HepG2 (cell line): ENCODE data around the gene FALEC. TPM values are rescaled to one million over a fixed set of nuclear protein-coding genes. Genes with fewer than 3 reads are reported as not detected.

ENCODE experiments used
- ATAC-seq: fragments of 200-7000 bp; cut with Tn5 transposase; 3 replicates; pipeline ENCODE4 v1.9.1; 2020; ENCODE audit warnings: mild to moderate bottlenecking, moderate library complexity
- BruUV-seq: library from RNA; stranded (reverse); fragments of 400-500 nt; replicated peaks from 2 replicates; lab custom pipeline; 2021; lab: Mats Ljungman, UMichigan
- CTCF ChIA-PET: fragments of 300-600 bp; formaldehyde crosslinking; extraction: SDS; loops from one replicate; lab custom pipeline; 2021; ENCODE audit warnings: low total read pairs, inconsistent platforms, low intra/inter-chr PET ratio; lab: Yijun Ruan, JAX
- POLR2A ChIA-PET: fragments of 350-600 bp; sonication (Branson Sonifier 250); formaldehyde crosslinking; loops from one replicate; lab custom pipeline; 2020; ENCODE audit warnings: antibody characterized with exemption, inconsistent platforms; lab: Yijun Ruan, JAX
- DNase-seq: peaks from one replicate; pipeline ENCODE4 v3.0.0-alpha.2; 2015; ENCODE audit warnings: low spot score
- FAIRE-seq: peaks from 3 replicates; lab custom pipeline; 2011; peaks lifted over from hg19 to GRCh38; lab: Jason Lieb, UNC
- H2AFZ ChIP-seq: one replicate; pipeline ENCODE4 v1.6.1; 2011; ENCODE audit warnings: low read length, inconsistent platforms
- H3K27ac ChIP-seq: fragments of 300-600 bp; 3 replicates; pipeline ENCODE4 v1.8.0; 2011; ENCODE audit warnings: mixed run types, mild to moderate bottlenecking, mixed read lengths, low read length, inconsistent platforms; ENCODE audit not compliant: insufficient read depth; ENCODE audit errors: extremely low read length
- H3K27me3 ChIP-seq, 2 experiments: fragments of 200-600 bp in 1 of 2; 2 replicates in 1 of 2; 3 replicates in 1 of 2; pipeline versions ENCODE4 v1.6.0 to v1.8.0; 2011; ENCODE audit warnings: low read length in 2 of 2, mild to moderate bottlenecking in 2 of 2, moderate library complexity in 2 of 2, inconsistent platforms in 1 of 2; ENCODE audit not compliant: insufficient read depth in 2 of 2, control insufficient read depth in 1 of 2
- H3K36me3 ChIP-seq, 2 experiments: fragments of 200-600 bp in 1 of 2; replicated peaks in 1 of 2; 2 replicates in 1 of 2; 3 replicates in 1 of 2; pipeline versions ENCODE4 v1.5.1 to v1.8.0; 2011; ENCODE audit warnings: low read length in 2 of 2, inconsistent platforms in 1 of 2; ENCODE audit not compliant: insufficient read depth in 2 of 2, control insufficient read depth in 1 of 2
- H3K4me1 ChIP-seq: 2 replicates; pipeline ENCODE4 v1.5.1; 2012; ENCODE audit warnings: low read length, inconsistent platforms; ENCODE audit not compliant: insufficient read depth
- H3K4me2 ChIP-seq: 2 replicates; pipeline ENCODE4 v1.6.0; 2011; ENCODE audit warnings: low read depth, low read length, inconsistent platforms
- H3K4me3 ChIP-seq, 3 experiments: fragments of 200-600 bp in 1 of 3; sonication (generic), shearing (Covaris generic) in 1 of 3; replicated peaks in 1 of 3; 2 replicates each; pipeline ENCODE4 v1.5.1; 2011 to 2016; ENCODE audit warnings: low read length in 3 of 3, inconsistent platforms in 2 of 3, low read depth in 2 of 3, mild to moderate bottlenecking in 2 of 3, control low read depth in 1 of 3, mixed read lengths in 1 of 3; ENCODE audit not compliant: insufficient read depth in 1 of 3
- H3K79me2 ChIP-seq: one replicate; pipeline ENCODE4 v1.6.1; 2011; ENCODE audit warnings: low read length, inconsistent platforms; ENCODE audit not compliant: insufficient read depth
- H3K9ac ChIP-seq: 2 replicates; pipeline ENCODE4 v1.6.0; 2011; ENCODE audit warnings: mild to moderate bottlenecking, low read depth, low read length, inconsistent platforms; ENCODE audit not compliant: insufficient read depth
- H3K9me3 ChIP-seq: 2 replicates; pipeline ENCODE4 v1.5.1; 2012; ENCODE audit warnings: mild to moderate bottlenecking, low read length
- H4K20me1 ChIP-seq: 2 replicates; pipeline ENCODE4 v1.6.0; 2011; ENCODE audit warnings: inconsistent platforms, mild to moderate bottlenecking, low read length, moderate library complexity; ENCODE audit not compliant: insufficient read depth
- ATM ChIP-seq: fragments of 450-650 bp; IDR thresholded peaks from 2 replicates; pipeline ENCODE4 v1.7.1; 2017; ENCODE audit warnings: mild to moderate bottlenecking, borderline replicate concordance
- CCDC6 ChIP-seq: sonication (generic); formaldehyde crosslinking; IDR thresholded peaks from 2 replicates; pipeline ENCODE4 v1.8.1; 2022; ENCODE audit warnings: mild to moderate bottlenecking, missing genetic modification reagents, moderate library complexity
- CHD4 ChIP-seq: fragments of 200-600 bp; sonication (generic); IDR thresholded peaks from 2 replicates; pipeline ENCODE4 v1.7.0; 2017; ENCODE audit warnings: mild to moderate bottlenecking, low read length, borderline replicate concordance
- FOXA1 ChIP-seq, 2 experiments: fragments of 450-650 bp in 1 of 2; sonication (generic) in 1 of 2; formaldehyde crosslinking in 1 of 2; IDR thresholded peaks; 2 replicates each; pipeline versions ENCODE4 v1.4.0 to v1.6.1; 2016 to 2020; ENCODE audit warnings: missing genetic modification reagents in 1 of 2
- HNRNPUL1 ChIP-seq: fragments of 200-400 bp; formaldehyde crosslinking; IDR thresholded peaks from 2 replicates; pipeline ENCODE4 v1.6.1; 2017; ENCODE audit warnings: low read depth, mild to moderate bottlenecking, low read length, moderate library complexity
- LRRFIP1 ChIP-seq: sonication (generic); formaldehyde crosslinking; conservative IDR thresholded peaks from 2 replicates; pipeline ENCODE4 v1.4.0; 2020; ENCODE audit warnings: missing genetic modification reagents
- NCOA2 ChIP-seq: sonication (generic); formaldehyde crosslinking; IDR thresholded peaks from 2 replicates; pipeline ENCODE4 v1.8.0; 2022; ENCODE audit warnings: inconsistent platforms
- NR2F1 ChIP-seq, 2 experiments: fragments of 450-650 bp in 1 of 2; formaldehyde crosslinking in 1 of 2; IDR thresholded peaks; 2 replicates each; pipeline versions ENCODE4 v1.5.0 to v1.6.1; 2016 to 2020; ENCODE audit warnings: mild to moderate bottlenecking in 1 of 2, missing compliant biosample characterization in 1 of 2, missing genetic modification reagents in 1 of 2, moderate library complexity in 1 of 2
- NR2F2 ChIP-seq: IDR thresholded peaks from 2 replicates; pipeline ENCODE4 v1.6.1; 2012; ENCODE audit warnings: low read depth, inconsistent platforms, borderline replicate concordance
- SMARCE1 ChIP-seq: fragments of 450-650 bp; IDR thresholded peaks from 2 replicates; pipeline ENCODE4 v1.6.1; 2017; ENCODE audit warnings: borderline replicate concordance
- YEATS4 ChIP-seq: sonication (generic); formaldehyde crosslinking; IDR thresholded peaks from 2 replicates; pipeline ENCODE4 v1.4.0; 2020; ENCODE audit warnings: missing genetic modification reagents, borderline replicate concordance
- ZFP1 ChIP-seq: IDR thresholded peaks from 2 replicates; pipeline ENCODE4 v1.6.1; 2016
- ZNF101 ChIP-seq: sonication (generic); formaldehyde crosslinking; IDR thresholded peaks from 2 replicates; pipeline ENCODE4 v1.4.0; 2020; ENCODE audit warnings: mild to moderate bottlenecking, low read depth, missing genetic modification reagents, borderline replicate concordance
- ZNF329 ChIP-seq: sonication (generic); formaldehyde crosslinking; IDR thresholded peaks from 2 replicates; pipeline ENCODE4 v1.9.0; 2021; ENCODE audit warnings: low read depth, mild to moderate bottlenecking, missing genetic modification reagents
- ZNF335 ChIP-seq: sonication (generic); formaldehyde crosslinking; IDR thresholded peaks from 2 replicates; pipeline ENCODE4 v1.4.0; 2020; ENCODE audit warnings: missing genetic modification reagents
- ZNF468 ChIP-seq: sonication (generic); formaldehyde crosslinking; IDR thresholded peaks from 2 replicates; pipeline ENCODE4 v1.8.0; 2022; ENCODE audit warnings: mild to moderate bottlenecking, moderate library complexity, missing genetic modification reagents
- ZNF614 ChIP-seq: IDR thresholded peaks from 2 replicates; pipeline ENCODE4 v1.6.1; 2018; ENCODE audit warnings: missing biosample characterization, missing genetic modification reagents, inconsistent platforms, borderline replicate concordance
- ZNF615 ChIP-seq: sonication (generic); formaldehyde crosslinking; IDR thresholded peaks from 2 replicates; pipeline ENCODE4 v1.5.0; 2020; ENCODE audit warnings: mild to moderate bottlenecking, missing genetic modification reagents, borderline replicate concordance
- ZNF839 ChIP-seq: sonication (generic); formaldehyde crosslinking; IDR thresholded peaks from 2 replicates; pipeline ENCODE4 v1.4.0; 2020; ENCODE audit warnings: missing genetic modification reagents, mild to moderate bottlenecking, borderline replicate concordance
- WGBS: methylation state at CpG from one replicate; pipeline ENCODE4 v1.1.6; 2017; ENCODE audit warnings: low lambda C conversion rate; 5-methylcytosine and 5-hydroxymethylcytosine counted together
- in situ Hi-C: cut with HindIII; loops from 2 replicates; pipeline ENCODE4 v1.10.0; 2017; ENCODE audit warnings: low pct_unique_long_range_greater_than_20kb; ENCODE audit not compliant: extremely low pct_ligation_motif_present
- intact Hi-C: fragments of 100-400 bp; cut with micrococcal nuclease; formaldehyde crosslinking; loops from one replicate; pipeline ENCODE4 v1.10.0; 2022; ENCODE audit not compliant: unreplicated experiment
- polyA plus RNA-seq, 8 experiments: library from polyadenylated mRNA; depleted of rRNA in 3 of 8; stranded (reverse) in 7 of 8; unstranded in 1 of 8; fragments of >200 nt; fragmentation: Illumina TruSeq in 4 of 8; extraction: Trizol in 4 of 8; gene quantifications; 2 replicates each; pipeline versions ENCODE4 v1.2.1 to v1.2.3, GENCODE V29; 2011 to 2016; ENCODE audit warnings: low read depth in 4 of 8, missing spikeins in 1 of 8, mixed read lengths in 1 of 8; ENCODE audit not compliant: insufficient read depth in 1 of 8
- total RNA-seq, 5 experiments: library from RNA; depleted of rRNA; stranded (reverse); fragments of >200 nt; fragmentation: Illumina TruSeq; extraction: Trizol; gene quantifications; 2 replicates each; pipeline ENCODE4 v1.2.3, GENCODE V29; 2016; ENCODE audit warnings: low read depth in 1 of 5

FALEC gene
- total and polyA plus RNA-seq, 2 of the 13 experiments (the other 11 are each of a cell fraction or from before 2014, with no cell fraction given) = 0.33 to 0.71 TPM

- TF ChIP-seq YEATS4 = 0 out of 2 replicates have a peak, but pooled peaks have one; percentile 33
- no peak for TF ChIP-seq SMARCE1
- TF ChIP-seq CCDC6 (CRISPR knock-in tag) = peak; percentile 81
- TF ChIP-seq ZNF101 (CRISPR knock-in tag) = no peak
- peak; percentile 56; the same call in 1 of the 2 replicates for TF ChIP-seq ZNF335 (CRISPR knock-in tag)
- peak; percentile 68; the same call in 1 of the 2 replicates for TF ChIP-seq ZFP1
- no peak for TF ChIP-seq HNRNPUL1
- TF ChIP-seq ZNF329 (CRISPR knock-in tag) = no peak
These were observed 46.5 kb downstream of the FALEC start (continued) for GRCh38 chr1:150561974-150562445.

- in situ Hi-C loops (loop anchor here (5.0 kb wide), 2 partner anchors 65 to 250 kb away; partner anchors contain the start of gene ENSA), intact Hi-C loops (loop anchor here (5.0 kb wide), 1 partner anchor 135 kb away; the partner anchor contains the start of gene GOLPH3L)
- Histone ChIP-seq H3K27me3 (no peaks in the 10 kb centered on the region), H3K4me1 (peaks cover 58% of the 10 kb centered on the region), H4K20me1 (no peaks in the 10 kb centered on the region), H2AFZ (no peak overlapping the region), H3K9me3 (no peaks in the 10 kb centered on the region), H3K27ac (peak overlapping the region; percentile 91), H3K9ac (peak overlapping the region; percentile 88), H3K79me2 (peaks cover 14% of the 10 kb centered on the region), H3K36me3 (peaks cover 0 to under 1% of the 10 kb centered on the region in 2 experiments; a peak in 1 of 5 replicates), H3K4me3 (peak overlapping the region; percentile 50 to 80 (median 72)), H3K4me2 (peak overlapping the region; percentile 99)
- ATAC-seq (no peak), DNase-seq (no peak), FAIRE-seq (peak; percentile 56)
- POLR2A ChIA-PET = interaction anchor here (0.5 to 13.0 kb wide), 23 partner anchors 12 to 627 kb away, joined by 3 to 469 read pairs (median 4); partner anchors contain the start of genes ADAMTSL4, CA14, ENSA and FALEC
- CTCF ChIA-PET = interaction anchor here (1.3 kb wide), 1 partner anchor 14 kb away, joined by 4 read pairs; no protein-coding TSS in a partner anchor
- WGBS = 0% methylated on average over 4 of the region's 4 CpGs
- BruUV-seq = no TSS peak
- no peak for TF ChIP-seq ZNF615 (CRISPR knock-in tag)
- no peak; the same call in 1 of the 2 replicates for TF ChIP-seq NCOA2 (CRISPR knock-in tag)
- TF ChIP-seq YEATS4 = peak; percentile 21; the same call in 1 of the 2 replicates
- no peak for TF ChIP-seq FOXA1 (IDR thresholded peaks at IDR 0.05)
- 0 out of 2 replicates have a peak, but pooled peaks have one; percentile 28 for TF ChIP-seq FOXA1 (CRISPR knock-in tag; IDR thresholded peaks at IDR 0.05)
- TF ChIP-seq ZNF839 (CRISPR knock-in tag) = 0 out of 2 replicates have a peak, but pooled peaks have one; percentile 6
- TF ChIP-seq ZNF614 (CRISPR knock-in tag) = 0 out of 2 replicates have a peak, but pooled peaks have one; percentile 4
- no peak for TF ChIP-seq LRRFIP1 (CRISPR knock-in tag)
- no peak for TF ChIP-seq CHD4
- TF ChIP-seq NR2F2 = peak; percentile 62; the same call in 1 of the 2 replicates
- no peak for TF ChIP-seq ZNF468 (CRISPR knock-in tag)
- 0 out of 4 replicates have a peak, but pooled peaks of 1 of the 2 experiments have one; percentile 37 for TF ChIP-seq NR2F1 (CRISPR knock-in tag; IDR thresholded peaks at IDR 0.05)
- no peak for TF ChIP-seq ATM
These were observed 47.1 kb downstream of the FALEC start for GRCh38 chr1:150562446-150563339.
